Natural killer cell (primary cell): Measurements from ENCODE around the gene CLIC1. TPM values are rescaled to one million over a fixed set of nuclear protein-coding genes. Genes with fewer than 3 reads are reported as not detected.

Experiments
- ATAC-seq, 3 donors: fragments of 150-1000 bp in 2 of 3; fragments of 200-7000 bp in 1 of 3; cut with Tn5 transposase; 1 replicate in 1 of 3; 2 replicates in 2 of 3; pipeline ENCODE4 v1.10.0; 2021; ENCODE audit warnings: mild to moderate bottlenecking in 2 of 3, moderate library complexity in 2 of 3
- DNase-seq, 2 donors: peaks; one replicate each; pipeline versions ENCODE4 v3.0.0 to v3.0.0-alpha.2; 2013 to 2021; ENCODE audit warnings: mixed read lengths in 1 of 2
- H3K27ac ChIP-seq: one replicate; pipeline ENCODE4 v1.5.1; 2013; ENCODE audit warnings: mild to moderate bottlenecking, low read length
- H3K27me3 ChIP-seq: one replicate; pipeline ENCODE4 v1.6.1; 2013; ENCODE audit warnings: low read length; ENCODE audit not compliant: control insufficient read depth, insufficient read depth
- H3K36me3 ChIP-seq: one replicate; pipeline ENCODE4 v1.6.1; 2013; ENCODE audit warnings: low read length; ENCODE audit not compliant: control insufficient read depth, insufficient read depth
- H3K4me1 ChIP-seq: one replicate; pipeline ENCODE4 v1.6.1; 2013; ENCODE audit warnings: low read length; ENCODE audit not compliant: control insufficient read depth, insufficient read depth
- H3K4me3 ChIP-seq: one replicate; pipeline ENCODE4 v1.5.1; 2013; ENCODE audit warnings: low read length
- H3K9me3 ChIP-seq: one replicate; pipeline ENCODE4 v1.6.1; 2013; ENCODE audit warnings: low read length; ENCODE audit not compliant: control insufficient read depth, insufficient read depth
- H3K27ac Mint-ChIP-seq, 2 donors: one replicate each; pipeline ENCODE4 v1.8.0; 2022; ENCODE audit warnings: mild to moderate bottlenecking in 2 of 2, mixed read lengths in 2 of 2, moderate library complexity in 1 of 2
- H3K27me3 Mint-ChIP-seq, 2 donors: one replicate each; pipeline ENCODE4 v1.8.0; 2022; ENCODE audit warnings: low read depth in 2 of 2, mixed read lengths in 2 of 2
- H3K36me3 Mint-ChIP-seq: one replicate; pipeline ENCODE4 v1.8.0; 2022; ENCODE audit warnings: mixed read lengths
- H3K4me1 Mint-ChIP-seq, 2 donors: one replicate each; pipeline ENCODE4 v1.8.0; 2022; ENCODE audit warnings: mixed read lengths in 2 of 2
- H3K4me3 Mint-ChIP-seq: one replicate; pipeline ENCODE4 v1.8.0; 2022; ENCODE audit warnings: mild to moderate bottlenecking, moderate library complexity, mixed read lengths
- H3K9me3 Mint-ChIP-seq, 2 donors: one replicate each; pipeline ENCODE4 v1.8.0; 2022; ENCODE audit warnings: mixed read lengths in 2 of 2
- WGBS: methylation state at CpG from one replicate; pipeline ENCODE4 v1.1.7; 2013; ENCODE audit warnings: missing lambda C conversion rate; ENCODE audit not compliant: insufficient coverage; 5-methylcytosine and 5-hydroxymethylcytosine counted together
- intact Hi-C: fragments of 100-400 bp; cut with micrococcal nuclease; formaldehyde crosslinking; loops from one replicate; pipeline ENCODE4 v1.14.2; 2022
- total RNA-seq, 4 donors: library from RNA; stranded (reverse); fragments of 120-200 nt in 1 of 4; gene quantifications; one replicate each; pipeline versions ENCODE4 v1.2.3 to v1.2.4, GENCODE V29; 2013 to 2022
- TF ChIP-seq, protein P1 (sequence below): fragments of 200-600 bp; IDR thresholded peaks from one replicate; pipeline ENCODE4 v1.8.0; 2022; ENCODE audit warnings: antibody characterized with exemption

CLIC1 gene
- total RNA-seq, 3 donors from 2014 or later (not counting 1 experiment from before 2014, with no cell fraction given): 348 to 363 (median 355) TPM

DNA sequence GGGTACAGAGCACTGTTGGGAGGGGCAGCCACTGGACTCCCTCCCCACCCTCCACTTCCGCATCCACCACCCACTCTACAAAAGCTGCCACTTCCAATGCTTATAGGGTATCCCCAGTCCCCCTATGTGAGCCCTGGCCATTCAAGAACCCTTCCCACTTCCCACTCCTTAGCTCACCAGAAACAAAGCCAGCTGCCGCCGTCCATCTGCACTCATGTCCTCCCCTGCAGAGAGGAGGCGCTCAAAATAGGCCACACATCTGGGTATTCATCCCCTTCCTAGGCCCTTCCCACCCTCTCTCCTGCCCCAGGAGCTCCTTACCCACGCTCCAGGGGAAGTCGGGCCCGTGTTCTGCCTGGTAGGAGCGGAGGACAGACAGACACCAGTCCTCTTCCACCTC lies 49.0 kb downstream of the CLIC1 start:
- Histone ChIP-seq H3K4me1 (peaks cover 10% of the 10 kb centered on the region), H3K27me3 (no peaks in the 10 kb centered on the region), H3K9me3 (no peaks in the 10 kb centered on the region), H3K27ac (no peak overlapping the region), H3K4me3 (no peak overlapping the region), H3K36me3 (peaks cover 52% of the 10 kb centered on the region)
- H3K9me3 Mint-ChIP-seq: no peaks in the 10 kb centered on the region
- no peak overlapping the region for H3K4me3 Mint-ChIP-seq
- no peaks in the 10 kb centered on the region for H3K27me3 Mint-ChIP-seq
- TF ChIP-seq, protein P1, sequence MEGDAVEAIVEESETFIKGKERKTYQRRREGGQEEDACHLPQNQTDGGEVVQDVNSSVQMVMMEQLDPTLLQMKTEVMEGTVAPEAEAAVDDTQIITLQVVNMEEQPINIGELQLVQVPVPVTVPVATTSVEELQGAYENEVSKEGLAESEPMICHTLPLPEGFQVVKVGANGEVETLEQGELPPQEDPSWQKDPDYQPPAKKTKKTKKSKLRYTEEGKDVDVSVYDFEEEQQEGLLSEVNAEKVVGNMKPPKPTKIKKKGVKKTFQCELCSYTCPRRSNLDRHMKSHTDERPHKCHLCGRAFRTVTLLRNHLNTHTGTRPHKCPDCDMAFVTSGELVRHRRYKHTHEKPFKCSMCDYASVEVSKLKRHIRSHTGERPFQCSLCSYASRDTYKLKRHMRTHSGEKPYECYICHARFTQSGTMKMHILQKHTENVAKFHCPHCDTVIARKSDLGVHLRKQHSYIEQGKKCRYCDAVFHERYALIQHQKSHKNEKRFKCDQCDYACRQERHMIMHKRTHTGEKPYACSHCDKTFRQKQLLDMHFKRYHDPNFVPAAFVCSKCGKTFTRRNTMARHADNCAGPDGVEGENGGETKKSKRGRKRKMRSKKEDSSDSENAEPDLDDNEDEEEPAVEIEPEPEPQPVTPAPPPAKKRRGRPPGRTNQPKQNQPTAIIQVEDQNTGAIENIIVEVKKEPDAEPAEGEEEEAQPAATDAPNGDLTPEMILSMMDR: no peak
- no peak overlapping the region for H3K27ac Mint-ChIP-seq
- no peaks in the 10 kb centered on the region for H3K36me3 Mint-ChIP-seq
- ATAC-seq: no peak
- intact Hi-C loops: no loop called here
- H3K4me1 Mint-ChIP-seq: peaks cover 0 to 7% of the 10 kb centered on the region in 2 donors
- 94% methylated on average over 8 of the region's 8 CpGs for WGBS
- no peak for DNase-seq

DNA sequence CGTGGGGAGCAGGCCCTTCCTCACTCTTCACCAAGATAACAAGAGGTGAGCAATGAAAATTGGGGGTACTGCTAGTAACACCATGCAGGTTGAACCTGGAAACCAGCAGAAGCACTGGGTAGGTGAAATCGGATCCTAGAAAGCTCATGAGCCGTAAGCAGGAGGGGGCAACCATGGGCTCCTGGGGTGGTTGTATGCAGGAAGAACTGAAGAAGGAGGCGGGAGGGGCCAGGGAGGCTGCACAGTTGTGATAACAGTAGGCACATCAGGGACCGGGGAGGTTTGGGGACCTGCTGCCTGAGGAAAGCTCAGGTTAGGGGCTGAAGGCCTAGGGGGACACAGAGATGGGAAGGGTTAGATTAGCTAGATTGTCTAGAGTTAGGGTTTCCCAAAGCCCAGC lies 49.8 kb downstream of the CLIC1 start:
- Mint-ChIP-seq H3K36me3 (no peaks in the 10 kb centered on the region), H3K4me1 (peaks cover 3 to 10% of the 10 kb centered on the region in 2 donors)
- intact Hi-C loops: no loop called here

DNA sequence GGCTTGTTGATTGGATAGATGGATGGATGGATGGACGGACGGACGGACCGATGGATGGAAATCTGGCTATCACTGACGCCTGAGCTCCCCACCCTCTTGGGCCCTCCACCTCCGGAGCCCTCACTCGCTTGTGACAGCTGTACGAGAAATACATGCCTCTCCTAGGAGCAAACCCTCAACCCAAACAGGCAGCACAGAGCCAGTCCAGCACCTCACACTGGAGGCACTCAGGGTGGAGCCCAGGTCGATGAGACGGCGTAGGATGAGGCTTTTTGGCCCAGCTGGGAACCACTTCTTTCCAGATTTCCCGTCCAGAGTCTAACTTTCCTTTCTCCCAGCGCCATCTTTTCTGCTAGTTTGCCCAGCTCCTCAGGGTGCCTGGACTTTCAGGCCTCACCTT lies 52.7 kb downstream of the CLIC1 start:
- Histone ChIP-seq H3K4me1 (peaks cover 30% of the 10 kb centered on the region), H3K27me3 (no peaks in the 10 kb centered on the region), H3K36me3 (peaks cover 18% of the 10 kb centered on the region), H3K27ac (no peak overlapping the region), H3K4me3 (no peak overlapping the region), H3K9me3 (no peaks in the 10 kb centered on the region)
- 96% methylated on average over 13 of the region's 13 CpGs for WGBS
- Mint-ChIP-seq H3K4me1 (peaks cover 19 to 22% of the 10 kb centered on the region in 2 donors), H3K27me3 (no peaks in the 10 kb centered on the region), H3K4me3 (no peak overlapping the region), H3K27ac (peak overlapping the region in 1 of 2 donors; percentile 52), H3K36me3 (no peaks in the 10 kb centered on the region), H3K9me3 (no peaks in the 10 kb centered on the region)
- ATAC-seq: no peak
- no peak for DNase-seq
- intact Hi-C loops: loop anchor here (5.0 kb wide), 1 partner anchor 54 kb away; the partner anchor contains the start of gene CLIC1
- TF ChIP-seq, protein P1: no peak

More for the DNA sequence above, 49.8 kb downstream of the CLIC1 start:
- peaks cover 14% of the 10 kb centered on the region for H3K4me1 ChIP-seq
- Mint-ChIP-seq H3K4me3 (no peak overlapping the region), H3K9me3 (no peaks in the 10 kb centered on the region), H3K27ac (peak overlapping the region in 1 of 2 donors; percentile 26), H3K27me3 (no peaks in the 10 kb centered on the region)
- DNase-seq (no peak), ATAC-seq (no peak)
- H3K36me3 ChIP-seq: peaks cover 46% of the 10 kb centered on the region
- H3K9me3 ChIP-seq: no peaks in the 10 kb centered on the region
- TF ChIP-seq, protein P1: no peak
- H3K27me3 ChIP-seq: no peaks in the 10 kb centered on the region
- H3K4me3 ChIP-seq: no peak overlapping the region
- 92% methylated on average over 5 of the region's 5 CpGs for WGBS
- no peak overlapping the region for H3K27ac ChIP-seq

DNA sequence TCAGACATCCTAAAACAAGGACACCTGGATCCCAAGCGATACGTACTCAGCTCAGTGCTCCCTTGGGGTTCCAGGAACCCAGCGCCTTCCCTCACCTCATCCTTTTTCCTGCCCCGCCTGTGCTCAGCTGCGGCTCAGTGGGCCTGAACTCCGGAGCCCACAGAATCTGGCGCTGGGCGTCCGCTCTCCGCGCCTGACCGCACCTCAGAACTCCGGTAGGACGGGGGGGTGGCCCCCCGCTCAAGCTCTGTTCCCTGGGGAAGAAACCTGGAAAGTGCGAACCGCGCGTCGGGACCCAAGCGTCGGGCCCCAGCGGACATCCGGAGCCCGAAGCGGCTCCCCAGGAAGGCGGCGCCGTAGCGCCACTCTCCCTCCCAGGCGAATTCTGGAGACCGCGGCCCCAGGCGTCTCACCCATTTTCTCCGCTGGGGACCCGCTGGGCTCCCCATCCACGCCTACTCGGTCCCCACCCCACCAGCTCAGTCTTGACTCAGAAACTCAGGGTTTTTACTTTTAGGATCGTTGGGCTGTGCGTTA lies 55.1 kb downstream of the CLIC1 start:
- Mint-ChIP-seq H3K36me3 (no peaks in the 10 kb centered on the region), H3K4me3 (peak overlapping the region; percentile 93), H3K4me1 (peaks cover 19 to 23% of the 10 kb centered on the region in 2 donors), H3K27ac (peak overlapping the region; percentile 78 to 79), H3K9me3 (no peaks in the 10 kb centered on the region), H3K27me3 (peaks cover 0 to 3% of the 10 kb centered on the region in 2 donors)
- ATAC-seq (peak; percentile 41 to 59 (median 44)), DNase-seq (peak in 1 of 2 donors; percentile 68)
- intact Hi-C loops: loop anchor here (5.0 kb wide), 1 partner anchor 56 kb away; the partner anchor contains the start of gene CLIC1
- Histone ChIP-seq H3K27me3 (no peaks in the 10 kb centered on the region), H3K27ac (peak overlapping the region; percentile 14), H3K4me3 (peak overlapping the region; percentile 56), H3K4me1 (peaks cover 30% of the 10 kb centered on the region), H3K36me3 (no peaks in the 10 kb centered on the region), H3K9me3 (no peaks in the 10 kb centered on the region)
- WGBS: 1% methylated on average over 40 of the region's 40 CpGs
- TF ChIP-seq, protein P1: peak; percentile 14
